Keratinocyte (primary cell): ENCODE results near the gene SECTM1.

Experiments
- CTCF ChIP-seq, 3 experiments: IDR thresholded peaks in 1 of 3; conservative IDR thresholded peaks in 1 of 3; optimal IDR thresholded peaks in 1 of 3; 2 replicates in 2 of 3; 3 replicates in 1 of 3; pipeline versions ENCODE3 to v1.5.1; 2011; ENCODE audit warnings: low read length in 3 of 3, mild to moderate bottlenecking in 3 of 3, moderate library complexity in 2 of 3, control low read depth in 1 of 3, inconsistent platforms in 1 of 3; ENCODE audit not compliant: insufficient read depth in 2 of 3; ENCODE audit errors: extremely low read depth in 1 of 3
- EZH2 ChIP-seq: IDR thresholded peaks from one replicate; pipeline ENCODE4 v1.6.1; 2012; ENCODE audit warnings: inconsistent platforms, mild to moderate bottlenecking, low read length, moderate library complexity

GRCh38 chr17:82378741-82379021 is 45.1 kb upstream of the SECTM1 start:
- TF ChIP-seq CTCF (optimal IDR thresholded peaks at IDR 0.05 in 1 of 3, IDR thresholded peaks at IDR 0.05 in 1 of 3, conservative IDR thresholded peaks at IDR 0.05 in 1 of 3; ENCODE audit: extremely low read depth in 1 of 3, insufficient read depth in 2 of 3, low read length in 3 of 3) (no peak), EZH2 (no peak)
